ENCODE data around the gene EPS8L3.
"Not testable (repeated sequence)": the region's sequence is repeated elsewhere in the genome, so short reads cannot be mapped to it uniquely, and the experiment has no call there.

EPS8L3 gene

GRCh38 chr1:109780982-109781381 lies 17.3 kb upstream of the EPS8L3 start:
- no peak for DNase-seq (ENCODE audit: low spot score)

- no peak for DNase-seq (ENCODE audit: low spot score)
These were observed 14.4 kb upstream of the EPS8L3 start for GRCh38 chr1:109777980-109778625.

GRCh38 chr1:109777436-109777835 lies 13.7 kb upstream of the EPS8L3 start:
- no peak for DNase-seq (ENCODE audit: low spot score)

- DNase-seq (ENCODE audit: low spot score) = peak; percentile 93
These were observed 13.2 kb upstream of the EPS8L3 start for GRCh38 chr1:109776911-109777310.

GRCh38 chr1:109776206-109776835 lies 12.6 kb upstream of the EPS8L3 start:
- no peak for DNase-seq (ENCODE audit: low spot score)

- no peak for DNase-seq (ENCODE audit: low spot score)
These were observed 11.7 kb upstream of the EPS8L3 start for GRCh38 chr1:109775398-109775797.

GRCh38 chr1:109773900-109774485 lies 10.3 kb upstream of the EPS8L3 start:
- no peak for DNase-seq (ENCODE audit: low spot score)

- peak; percentile 93 for DNase-seq (ENCODE audit: low spot score)
These were observed 9.6 kb upstream of the EPS8L3 start for GRCh38 chr1:109773203-109773899.

- DNase-seq (ENCODE audit: low spot score) = no peak
These were observed 9.0 kb upstream of the EPS8L3 start for GRCh38 chr1:109772658-109773202.

- DNase-seq (ENCODE audit: low spot score) = no peak
These were observed 8.3 kb upstream of the EPS8L3 start for GRCh38 chr1:109771712-109772657.

GRCh38 chr1:109770331-109771095 lies 6.8 kb upstream of the EPS8L3 start:
- DNase-seq (ENCODE audit: low spot score) = peak; percentile 41

GRCh38 chr1:109769330-109770078 lies 5.8 kb upstream of the EPS8L3 start:
- DNase-seq (ENCODE audit: low spot score) = no peak

- DNase-seq (ENCODE audit: low spot score) = no peak
These were observed 5.1 kb upstream of the EPS8L3 start for GRCh38 chr1:109768820-109769219.

GRCh38 chr1:109768335-109768650 lies 4.6 kb upstream of the EPS8L3 start:
- DNase-seq (ENCODE audit: low spot score) = no peak

- no peak for DNase-seq (ENCODE audit: low spot score)
These were observed 4.1 kb upstream of the EPS8L3 start for GRCh38 chr1:109767637-109768334.

- not testable (repeated sequence) for DNase-seq (ENCODE audit: low spot score)
These were observed 3.4 kb upstream of the EPS8L3 start for GRCh38 chr1:109766991-109767636.

GRCh38 chr1:109765896-109766615 lies 2.3 kb upstream of the EPS8L3 start:
- DNase-seq (ENCODE audit: low spot score) = no peak

GRCh38 chr1:109765483-109765815 lies 1.7 kb upstream of the EPS8L3 start:
- DNase-seq (ENCODE audit: low spot score) = no peak
